Ovary (tissue), 3 donors: ENCODE data around the gene DNAAF5.

Source experiments
- CTCF ChIP-seq, 3 donors: fragments of 450-650 bp in 2 of 3; fragments of 200-600 bp in 1 of 3; IDR thresholded peaks; one replicate each; pipeline versions ENCODE4 v1.5.1 to v1.8.0; 2016 to 2022; ENCODE audit warnings: antibody characterized with exemption in 3 of 3, mild to moderate bottlenecking in 1 of 3
- EP300 ChIP-seq: sonication (generic); formaldehyde crosslinking; IDR thresholded peaks from one replicate; pipeline ENCODE4 v1.6.1; 2017; ENCODE audit warnings: antibody characterized with exemption
- POLR2A ChIP-seq: fragments of 450-650 bp; IDR thresholded peaks from one replicate; pipeline ENCODE4 v1.6.1; 2017; ENCODE audit warnings: antibody characterized with exemption, mild to moderate bottlenecking, moderate library complexity
- donor health status: DM: no; HTN: no; CAD: no.

DNA sequence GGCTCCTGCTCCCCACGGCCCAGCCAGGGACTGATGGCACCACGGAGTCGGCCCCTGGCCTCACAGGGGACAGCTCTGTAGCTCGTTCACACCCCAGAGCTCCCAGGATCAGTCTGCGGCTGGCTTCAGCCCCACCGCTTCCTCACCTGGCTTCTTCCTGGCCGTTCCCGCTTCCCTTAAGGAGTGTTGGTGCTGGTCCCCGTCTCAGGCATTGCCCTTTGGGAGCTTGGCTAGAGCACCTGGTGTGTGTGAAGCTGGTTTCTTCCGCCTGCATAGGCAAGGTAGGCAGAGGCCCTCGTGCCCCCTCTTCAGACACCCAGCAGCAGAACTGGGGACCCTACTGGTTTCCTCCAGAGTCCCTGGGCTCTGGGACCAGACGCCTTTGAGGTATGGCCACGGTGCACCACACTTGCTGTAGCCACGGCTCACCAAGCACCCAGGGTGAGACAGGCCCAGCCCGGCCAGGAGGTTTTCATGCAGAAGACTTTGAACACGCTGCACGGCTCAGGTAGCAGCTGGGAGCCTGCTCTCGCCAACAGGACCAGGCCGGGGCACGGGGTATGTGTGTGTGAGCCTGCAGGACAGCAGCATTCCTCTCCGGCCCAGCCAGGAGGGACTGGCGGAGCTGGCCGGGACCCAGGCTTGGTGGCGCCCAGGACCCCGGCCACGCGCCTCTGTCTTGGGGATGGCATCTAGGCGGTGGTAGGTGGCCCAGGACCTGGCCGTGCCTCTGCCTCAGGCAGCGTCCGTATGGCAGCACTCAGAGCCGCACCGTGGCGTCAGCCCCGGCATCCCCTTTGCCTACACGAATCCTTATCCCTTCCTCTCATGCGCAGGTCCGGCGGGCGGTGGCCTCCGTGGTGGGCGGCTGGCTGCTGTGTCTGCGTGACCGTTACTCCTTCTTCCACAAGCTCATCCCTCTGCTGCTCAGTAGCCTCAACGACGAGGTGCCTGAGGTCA is 13.8 kb downstream of the DNAAF5 start:
- no peak for TF ChIP-seq CTCF (IDR thresholded peaks at IDR 0.05)
- TF ChIP-seq POLR2A: no peak
- no peak for TF ChIP-seq EP300
